ENCODE data around the gene BIRC2. TPM values are rescaled to one million over a fixed set of nuclear protein-coding genes. Genes with fewer than 3 reads are reported as not detected.

BIRC2 gene
- total RNA-seq, 1 experiment from 2014 or later = 28.2 TPM

- DNase-seq = no peak
Measured at GRCh38 chr11:102426570-102426969, 79.6 kb downstream of the BIRC2 start.

More at GRCh38 chr11:102426570-102426969, 79.6 kb downstream of the BIRC2 start:
- Histone ChIP-seq H2AFZ (ENCODE audit: low read length) (no peak overlapping the region), H3T11ph (ENCODE audit: low read length) (no peak overlapping the region), H2BK20ac (ENCODE audit: low read depth, low read length, poor library complexity, severe bottlenecking) (no peak overlapping the region), H3K14ac (ENCODE audit: insufficient read depth, low read length) (no peak overlapping the region), H3K4me2 (ENCODE audit: insufficient read depth, insufficient read length, low read length) (no peak overlapping the region), H3K9me3 (ENCODE audit: control insufficient read depth, low read depth, low read length) (no peaks in the 10 kb centered on the region), H2AK5ac (ENCODE audit: insufficient read length, low read length) (no peak overlapping the region), H3K9ac (ENCODE audit: extremely low read depth, insufficient read length, low read length) (no peak overlapping the region), H2BK15ac (ENCODE audit: low read depth, low read length) (no peak overlapping the region), H3K79me1 (ENCODE audit: insufficient read depth, low read depth, low read length, poor library complexity, severe bottlenecking) (no peaks in the 10 kb centered on the region), H3K4ac (ENCODE audit: low read depth, low read length) (no peak overlapping the region), H3K23ac (ENCODE audit: insufficient read length, low read depth, low read length) (no peak overlapping the region), H3K27ac (ENCODE audit: insufficient read length, low read depth, low read length) (no peak overlapping the region), H3K56ac (ENCODE audit: insufficient read length, low read depth, low read length) (no peak overlapping the region), H4K5ac (ENCODE audit: insufficient read length, low read depth, low read length) (no peak overlapping the region), H2BK5ac (ENCODE audit: insufficient read length, low read length) (no peak overlapping the region), H3K27me3 (ENCODE audit: insufficient read depth, low read length) (no peaks in the 10 kb centered on the region), H3K79me2 (ENCODE audit: insufficient read depth, low read length) (no peaks in the 10 kb centered on the region), H2BK120ac (ENCODE audit: low read depth, low read length, poor library complexity, severe bottlenecking) (no peak overlapping the region), H3K18ac (ENCODE audit: insufficient read length, low read depth, low read length) (no peak overlapping the region), H4K8ac (replicated peaks; ENCODE audit: insufficient read length, low read depth, low read length) (no peak overlapping the region), H2BK12ac (ENCODE audit: insufficient read length, low read depth, low read length) (no peak overlapping the region), H3K23me2 (ENCODE audit: insufficient read length, low read depth, low read length, poor library complexity, severe bottlenecking) (no peaks in the 10 kb centered on the region), H4K20me1 (ENCODE audit: control insufficient read depth, insufficient read depth, insufficient read length) (no peaks in the 10 kb centered on the region), H3K4me1 (ENCODE audit: insufficient read depth, low read length) (peaks cover 4% of the 10 kb centered on the region; the same call in 1 of the 2 replicates), H4K91ac (ENCODE audit: insufficient read length, low read depth, low read length) (no peak overlapping the region)
- no peaks in the 10 kb centered on the region for H3K27me3 Mint-ChIP-seq (ENCODE audit: low read depth)
- H3K4me1 Mint-ChIP-seq = peaks cover 11 to 17% of the 10 kb centered on the region in 2 experiments
- no peak for TF ChIP-seq CTCF (conservative IDR thresholded peaks at IDR 0.05)
- H3K36me3 Mint-ChIP-seq (ENCODE audit: insufficient read depth in 1 of 3, low read depth in 3 of 3) = peaks cover 7 to 15% (median 7%) of the 10 kb centered on the region in 3 experiments; a peak in 6 of 7 replicates
- peaks cover 0 to 4% of the 10 kb centered on the region in 2 experiments; a peak in 1 of 5 replicates for H3K9me3 Mint-ChIP-seq
- no peak overlapping the region for H3K4me3 Mint-ChIP-seq
- H3K27ac Mint-ChIP-seq = no peak overlapping the region
